Measurements from ENCODE around the gene TMED1. TPM values are rescaled to one million over a fixed set of nuclear protein-coding genes. Genes with fewer than 3 reads are reported as not detected.

Gene TMED1
- total and polyA plus RNA-seq, 2 experiments from 2014 or later: 65.0 to 95.4 TPM

GRCh38 chr19:10809651-10810285 lies 26.2 kb downstream of the TMED1 start:
- H3K27me3 ChIP-seq: no peaks in the 10 kb centered on the region
- H3K9me3 ChIP-seq (ENCODE audit: low read depth): no peaks in the 10 kb centered on the region
- no peak overlapping the region for H3K4me3 ChIP-seq
- H2AFZ ChIP-seq: no peak overlapping the region
- no peak for TF ChIP-seq EZH2phosphoT487 (IDR thresholded peaks at IDR 0.05; ENCODE audit: low read depth, severe bottlenecking, unreplicated experiment)
- no peak for TF ChIP-seq EZH2 (IDR thresholded peaks at IDR 0.05; ENCODE audit: borderline replicate concordance)
- TF ChIP-seq, protein P1, sequence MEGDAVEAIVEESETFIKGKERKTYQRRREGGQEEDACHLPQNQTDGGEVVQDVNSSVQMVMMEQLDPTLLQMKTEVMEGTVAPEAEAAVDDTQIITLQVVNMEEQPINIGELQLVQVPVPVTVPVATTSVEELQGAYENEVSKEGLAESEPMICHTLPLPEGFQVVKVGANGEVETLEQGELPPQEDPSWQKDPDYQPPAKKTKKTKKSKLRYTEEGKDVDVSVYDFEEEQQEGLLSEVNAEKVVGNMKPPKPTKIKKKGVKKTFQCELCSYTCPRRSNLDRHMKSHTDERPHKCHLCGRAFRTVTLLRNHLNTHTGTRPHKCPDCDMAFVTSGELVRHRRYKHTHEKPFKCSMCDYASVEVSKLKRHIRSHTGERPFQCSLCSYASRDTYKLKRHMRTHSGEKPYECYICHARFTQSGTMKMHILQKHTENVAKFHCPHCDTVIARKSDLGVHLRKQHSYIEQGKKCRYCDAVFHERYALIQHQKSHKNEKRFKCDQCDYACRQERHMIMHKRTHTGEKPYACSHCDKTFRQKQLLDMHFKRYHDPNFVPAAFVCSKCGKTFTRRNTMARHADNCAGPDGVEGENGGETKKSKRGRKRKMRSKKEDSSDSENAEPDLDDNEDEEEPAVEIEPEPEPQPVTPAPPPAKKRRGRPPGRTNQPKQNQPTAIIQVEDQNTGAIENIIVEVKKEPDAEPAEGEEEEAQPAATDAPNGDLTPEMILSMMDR (IDR thresholded peaks at IDR 0.05; ENCODE audit: poor library complexity): no peak
- DNase-seq (ENCODE audit: low spot score): no peak
- peaks cover under 1% of the 10 kb centered on the region for H3K79me2 ChIP-seq
- 98% methylated on average over 15 of the region's 15 CpGs for WGBS (ENCODE audit: low lambda C conversion rate, missing lambda C conversion rate)
- peaks cover 9% of the 10 kb centered on the region for H3K4me1 ChIP-seq (ENCODE audit: insufficient read depth)
- no peaks in the 10 kb centered on the region for H3K9me2 ChIP-seq (replicated peaks; ENCODE audit: insufficient read depth)
- no peaks in the 10 kb centered on the region for H3K36me3 ChIP-seq (replicated peaks; ENCODE audit: insufficient read depth, low read depth)
- H4K20me1 ChIP-seq (ENCODE audit: insufficient read depth, poor library complexity, severe bottlenecking): no peaks in the 10 kb centered on the region
- H3K4me2 ChIP-seq: no peak overlapping the region
- H3K27ac ChIP-seq: no peak overlapping the region

DNA sequence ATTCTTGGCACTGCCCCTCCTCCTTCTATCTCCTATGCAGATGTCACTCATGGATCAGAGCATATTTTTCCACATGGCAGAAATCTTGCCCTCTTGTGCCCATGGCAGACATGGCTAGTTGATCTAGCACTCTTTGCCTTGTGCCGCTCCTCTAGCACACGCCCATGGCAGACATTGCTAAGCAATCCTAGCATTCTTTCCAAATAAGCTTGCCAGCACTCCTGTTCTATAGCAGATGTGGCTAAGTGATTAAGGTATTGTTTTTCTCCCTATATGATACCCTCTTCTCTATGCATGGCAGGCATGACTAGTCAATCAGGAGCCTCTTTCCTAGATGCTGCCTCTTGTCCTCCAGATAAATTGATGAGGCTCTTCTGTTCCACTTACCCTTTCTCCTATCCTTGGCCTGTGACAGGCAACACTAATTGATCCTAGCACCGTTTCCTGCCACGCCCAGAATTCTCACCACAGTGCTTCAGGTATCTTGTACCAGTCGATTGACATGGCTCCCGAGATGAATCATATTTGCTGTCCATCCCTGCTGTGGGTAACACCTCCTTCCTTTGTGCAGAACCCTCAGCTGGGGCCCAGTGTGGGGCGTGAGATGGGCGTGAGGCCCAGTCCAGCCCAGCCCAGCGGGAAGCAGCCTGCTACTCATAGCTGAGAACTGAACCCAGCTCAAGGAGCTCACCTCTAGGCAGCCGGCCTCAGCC lies 26.9 kb downstream of the TMED1 start:
- H3K79me2 ChIP-seq: no peaks in the 10 kb centered on the region
- TF ChIP-seq, protein P1 (IDR thresholded peaks at IDR 0.05; ENCODE audit: poor library complexity): no peak
- TF ChIP-seq EZH2phosphoT487 (IDR thresholded peaks at IDR 0.05; ENCODE audit: low read depth, severe bottlenecking, unreplicated experiment): no peak
- TF ChIP-seq EZH2 (IDR thresholded peaks at IDR 0.05; ENCODE audit: borderline replicate concordance): no peak
- 89% methylated on average over 10 of the region's 10 CpGs for WGBS (ENCODE audit: low lambda C conversion rate, missing lambda C conversion rate)
- no peaks in the 10 kb centered on the region for H3K9me2 ChIP-seq (replicated peaks; ENCODE audit: insufficient read depth)
- DNase-seq (ENCODE audit: low spot score): peak; percentile 44
- no peaks in the 10 kb centered on the region for H3K27me3 ChIP-seq
- no peak overlapping the region for H2AFZ ChIP-seq
- no peak overlapping the region for H3K4me2 ChIP-seq
- H3K4me1 ChIP-seq (ENCODE audit: insufficient read depth): peaks cover 9% of the 10 kb centered on the region
- no peaks in the 10 kb centered on the region for H3K36me3 ChIP-seq (replicated peaks; ENCODE audit: insufficient read depth, low read depth)
- no peaks in the 10 kb centered on the region for H4K20me1 ChIP-seq (ENCODE audit: insufficient read depth, poor library complexity, severe bottlenecking)
- no peak overlapping the region for H3K4me3 ChIP-seq
- H3K9me3 ChIP-seq (ENCODE audit: low read depth): no peaks in the 10 kb centered on the region
- H3K27ac ChIP-seq: peak overlapping the region; percentile 46

GRCh38 chr19:10805758-10806247 lies 30.2 kb downstream of the TMED1 start:
- H3K36me3 ChIP-seq (replicated peaks; ENCODE audit: insufficient read depth, low read depth): no peaks in the 10 kb centered on the region
- H3K27me3 ChIP-seq: no peaks in the 10 kb centered on the region
- no peak overlapping the region for H3K4me3 ChIP-seq
- DNase-seq (ENCODE audit: low spot score): no peak
- H3K4me2 ChIP-seq: no peak overlapping the region
- no peaks in the 10 kb centered on the region for H3K9me3 ChIP-seq (ENCODE audit: low read depth)
- H3K27ac ChIP-seq: no peak overlapping the region
- H2AFZ ChIP-seq: no peak overlapping the region
- H3K9me2 ChIP-seq (replicated peaks; ENCODE audit: insufficient read depth): no peaks in the 10 kb centered on the region
- no peak for TF ChIP-seq EZH2 (IDR thresholded peaks at IDR 0.05; ENCODE audit: borderline replicate concordance)
- TF ChIP-seq, protein P1 (IDR thresholded peaks at IDR 0.05; ENCODE audit: poor library complexity): no peak
- no peak for TF ChIP-seq EZH2phosphoT487 (IDR thresholded peaks at IDR 0.05; ENCODE audit: low read depth, severe bottlenecking, unreplicated experiment)
- 92% methylated on average over 11 of the region's 11 CpGs for WGBS (ENCODE audit: low lambda C conversion rate, missing lambda C conversion rate)
- no peaks in the 10 kb centered on the region for H4K20me1 ChIP-seq (ENCODE audit: insufficient read depth, poor library complexity, severe bottlenecking)
- no peaks in the 10 kb centered on the region for H3K79me2 ChIP-seq
- H3K4me1 ChIP-seq (ENCODE audit: insufficient read depth): no peaks in the 10 kb centered on the region
